Amygdala (tissue), 56 donors: Measurements from ENCODE around the gene FOXB2.
"Not testable (repeated sequence)": the region's sequence is repeated elsewhere in the genome, so short reads cannot be mapped to it uniquely, and the experiment has no call there.

Experiments used
- DNase-seq, 56 donors: peaks; one replicate each; lab custom pipeline; 2025; lab: John Stamatoyannopoulos, UW

Gene FOXB2

GRCh38 chr9:77040340-77040739 lies 20.9 kb downstream of the FOXB2 start:
- no peak for DNase-seq

DNA sequence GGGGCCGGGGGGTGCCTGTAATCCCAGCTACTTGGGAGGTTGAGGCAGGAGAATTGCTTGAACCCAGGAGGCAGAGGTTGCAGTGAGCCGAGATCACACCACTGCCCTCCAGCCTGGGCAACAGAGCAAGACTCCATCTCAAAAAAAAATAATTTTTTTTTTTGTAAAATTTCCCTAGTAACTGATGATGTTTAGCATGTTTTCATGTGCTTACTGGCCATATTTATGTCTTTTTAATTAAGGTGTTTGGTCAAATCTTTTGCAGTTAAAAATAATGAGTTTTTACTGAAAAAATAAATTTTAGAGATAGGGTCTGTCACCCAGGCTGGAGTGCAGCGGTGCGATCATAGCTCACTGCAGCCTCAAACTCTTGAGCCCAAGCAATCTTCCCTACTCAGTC lies 24.3 kb downstream of the FOXB2 start:
- not testable (repeated sequence) for DNase-seq

DNA sequence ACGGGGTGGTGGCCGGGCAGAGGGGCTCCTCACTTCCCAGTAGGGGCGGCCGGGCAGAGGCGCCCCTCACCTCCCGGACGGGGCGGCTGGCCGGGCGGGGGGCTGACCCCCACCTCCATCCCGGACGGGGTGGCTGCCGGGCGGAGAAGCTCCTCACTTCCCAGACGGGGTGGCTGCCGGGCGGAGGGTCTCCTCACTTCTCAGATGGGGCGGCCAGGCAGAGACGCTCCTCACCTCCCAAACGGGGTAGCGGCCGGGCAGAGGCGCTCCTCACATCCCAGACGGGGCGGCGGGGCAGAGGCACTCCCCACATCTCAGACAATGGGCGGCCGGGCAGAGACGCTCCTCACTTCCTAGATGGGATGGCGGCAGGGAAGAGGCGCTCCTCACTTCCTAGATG lies 41.2 kb downstream of the FOXB2 start:
- DNase-seq = not testable (repeated sequence)

DNA sequence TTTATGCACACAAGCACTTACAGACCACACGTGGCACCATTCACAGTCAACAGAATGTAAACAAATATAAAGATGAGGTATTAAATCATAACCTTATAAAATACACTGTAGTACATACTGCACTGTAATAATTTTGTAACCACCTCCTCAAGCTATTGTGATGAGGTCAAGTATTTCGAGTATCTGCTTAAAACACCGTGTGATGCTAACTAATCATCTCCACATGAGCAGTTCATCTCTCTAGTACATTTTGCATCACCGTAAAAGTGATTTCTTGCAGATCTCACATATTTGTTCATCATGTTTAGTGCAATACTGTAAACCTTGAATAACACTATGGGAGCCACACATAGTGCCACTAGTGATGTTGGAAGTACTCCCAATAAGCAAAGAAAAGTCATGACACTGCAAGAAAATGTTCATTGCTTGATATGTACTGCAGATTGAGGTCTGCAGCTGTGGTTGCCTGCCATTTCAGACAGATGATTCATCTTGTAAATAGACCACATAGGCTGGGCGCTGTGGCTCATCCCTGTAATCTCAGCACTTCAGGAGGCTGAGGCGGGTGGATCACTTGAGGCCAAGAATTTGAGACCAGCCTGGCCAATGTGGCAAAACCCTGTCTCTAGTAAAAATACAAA lies 44.3 kb downstream of the FOXB2 start:
- DNase-seq = no peak

DNA sequence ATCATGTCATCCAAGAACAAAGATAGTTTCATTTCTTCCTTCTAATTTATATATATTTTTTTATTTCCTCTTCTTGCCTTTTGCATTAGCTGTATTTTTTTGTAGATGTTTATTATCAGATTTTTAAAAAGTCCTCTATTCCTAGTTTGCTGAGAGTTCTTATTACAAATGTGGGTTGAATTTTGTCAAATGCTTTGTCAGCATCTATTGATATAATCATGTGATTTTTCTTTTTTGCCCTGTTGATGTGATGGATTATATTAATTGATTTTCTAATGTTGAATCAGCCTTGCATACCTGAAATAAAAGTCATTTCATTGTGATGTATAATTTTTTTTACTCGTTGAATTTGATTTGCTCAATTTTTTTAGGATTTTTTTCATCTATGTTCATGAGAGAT lies 46.9 kb downstream of the FOXB2 start:
- DNase-seq = no peak
